ENCODE results near the gene OR1M1.

DNA sequence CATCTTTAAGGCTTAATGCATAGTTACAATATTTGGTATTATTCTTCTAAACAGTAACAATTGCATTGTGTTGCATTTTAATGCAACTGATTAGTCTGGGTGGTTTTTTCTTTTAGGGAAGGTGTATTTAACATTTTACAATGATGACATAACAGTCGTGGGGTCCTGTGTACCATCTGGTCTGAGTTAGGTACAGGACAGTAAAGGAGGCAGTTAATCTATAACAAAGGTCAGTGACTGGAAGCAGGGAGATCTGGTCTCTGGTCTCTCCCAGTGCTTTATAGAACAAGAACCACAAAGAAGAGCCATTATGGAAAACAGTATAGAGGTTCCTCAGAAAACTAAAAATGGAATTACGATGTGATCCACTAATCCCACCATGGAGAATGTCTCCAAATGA, 23.1 kb downstream of the OR1M1 start:
- TF ChIP-seq, protein P1, sequence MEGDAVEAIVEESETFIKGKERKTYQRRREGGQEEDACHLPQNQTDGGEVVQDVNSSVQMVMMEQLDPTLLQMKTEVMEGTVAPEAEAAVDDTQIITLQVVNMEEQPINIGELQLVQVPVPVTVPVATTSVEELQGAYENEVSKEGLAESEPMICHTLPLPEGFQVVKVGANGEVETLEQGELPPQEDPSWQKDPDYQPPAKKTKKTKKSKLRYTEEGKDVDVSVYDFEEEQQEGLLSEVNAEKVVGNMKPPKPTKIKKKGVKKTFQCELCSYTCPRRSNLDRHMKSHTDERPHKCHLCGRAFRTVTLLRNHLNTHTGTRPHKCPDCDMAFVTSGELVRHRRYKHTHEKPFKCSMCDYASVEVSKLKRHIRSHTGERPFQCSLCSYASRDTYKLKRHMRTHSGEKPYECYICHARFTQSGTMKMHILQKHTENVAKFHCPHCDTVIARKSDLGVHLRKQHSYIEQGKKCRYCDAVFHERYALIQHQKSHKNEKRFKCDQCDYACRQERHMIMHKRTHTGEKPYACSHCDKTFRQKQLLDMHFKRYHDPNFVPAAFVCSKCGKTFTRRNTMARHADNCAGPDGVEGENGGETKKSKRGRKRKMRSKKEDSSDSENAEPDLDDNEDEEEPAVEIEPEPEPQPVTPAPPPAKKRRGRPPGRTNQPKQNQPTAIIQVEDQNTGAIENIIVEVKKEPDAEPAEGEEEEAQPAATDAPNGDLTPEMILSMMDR (IDR thresholded peaks at IDR 0.05; ENCODE audit: insufficient read depth, low read length, poor library complexity, severe bottlenecking) = no peak
- TF ChIP-seq EZH2phosphoT487 (conservative IDR thresholded peaks at IDR 0.05; ENCODE audit: low read length) = no peak

All from SU-DHL-6 (cell line).